Gastrocnemius medialis (tissue), 4 donors: ENCODE data around the gene C11orf86.

Source experiments
- POLR2A ChIP-seq, 2 donors: fragments of 450-650 bp; IDR thresholded peaks; one replicate each; pipeline ENCODE4 v1.6.1; 2017; ENCODE audit warnings: antibody characterized with exemption in 2 of 2, mild to moderate bottlenecking in 2 of 2, moderate library complexity in 2 of 2
- TF ChIP-seq, protein P1 (sequence below), 5 experiments: fragments of 450-650 bp in 3 of 5; fragments of 200-600 bp in 2 of 5; sonication (generic) in 2 of 5; IDR thresholded peaks in 4 of 5; conservative IDR thresholded peaks in 1 of 5; 1 replicate in 4 of 5; 2 replicates in 1 of 5; pipeline ENCODE4 v1.5.1; 2016 to 2019; ENCODE audit warnings: antibody characterized with exemption in 5 of 5, mild to moderate bottlenecking in 3 of 5, moderate library complexity in 3 of 5

- TF ChIP-seq, protein P1, sequence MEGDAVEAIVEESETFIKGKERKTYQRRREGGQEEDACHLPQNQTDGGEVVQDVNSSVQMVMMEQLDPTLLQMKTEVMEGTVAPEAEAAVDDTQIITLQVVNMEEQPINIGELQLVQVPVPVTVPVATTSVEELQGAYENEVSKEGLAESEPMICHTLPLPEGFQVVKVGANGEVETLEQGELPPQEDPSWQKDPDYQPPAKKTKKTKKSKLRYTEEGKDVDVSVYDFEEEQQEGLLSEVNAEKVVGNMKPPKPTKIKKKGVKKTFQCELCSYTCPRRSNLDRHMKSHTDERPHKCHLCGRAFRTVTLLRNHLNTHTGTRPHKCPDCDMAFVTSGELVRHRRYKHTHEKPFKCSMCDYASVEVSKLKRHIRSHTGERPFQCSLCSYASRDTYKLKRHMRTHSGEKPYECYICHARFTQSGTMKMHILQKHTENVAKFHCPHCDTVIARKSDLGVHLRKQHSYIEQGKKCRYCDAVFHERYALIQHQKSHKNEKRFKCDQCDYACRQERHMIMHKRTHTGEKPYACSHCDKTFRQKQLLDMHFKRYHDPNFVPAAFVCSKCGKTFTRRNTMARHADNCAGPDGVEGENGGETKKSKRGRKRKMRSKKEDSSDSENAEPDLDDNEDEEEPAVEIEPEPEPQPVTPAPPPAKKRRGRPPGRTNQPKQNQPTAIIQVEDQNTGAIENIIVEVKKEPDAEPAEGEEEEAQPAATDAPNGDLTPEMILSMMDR (IDR thresholded peaks at IDR 0.05 in 4 of 5, conservative IDR thresholded peaks at IDR 0.05 in 1 of 5): no peak
- TF ChIP-seq POLR2A (IDR thresholded peaks at IDR 0.05): no peak
Measured at GRCh38 chr11:66966351-66966750, 8.8 kb upstream of the C11orf86 start.
